HepG2 (cell line): Measurements from ENCODE around the gene CASZ1. TPM values are rescaled to one million over a fixed set of nuclear protein-coding genes. Genes with fewer than 3 reads are reported as not detected.

Experiments
- ASH2L ChIP-seq: fragments of 300-600, 200-600 bp; sonication (generic); IDR thresholded peaks from 2 replicates; pipeline ENCODE4 v1.7.0; 2017; ENCODE audit warnings: low read depth, mild to moderate bottlenecking, moderate library complexity, mixed read lengths, low read length; ENCODE audit not compliant: insufficient read length
- CEBPB ChIP-seq: IDR thresholded peaks from 2 replicates; pipeline ENCODE4 v1.6.1; 2011; ENCODE audit warnings: low read depth, low read length, improper control_type of control experiment, borderline replicate concordance
- GFI1 ChIP-seq: sonication (generic); formaldehyde crosslinking; IDR thresholded peaks from 2 replicates; pipeline ENCODE4 v1.5.0; 2020; ENCODE audit warnings: missing genetic modification reagents, mild to moderate bottlenecking, borderline replicate concordance
- MIER2 ChIP-seq: IDR thresholded peaks from 2 replicates; pipeline ENCODE4 v1.6.1; 2016; ENCODE audit warnings: missing biosample characterization, missing genetic modification reagents
- MYPOP ChIP-seq: sonication (generic); formaldehyde crosslinking; IDR thresholded peaks from 2 replicates; pipeline ENCODE4 v1.8.1; 2023; ENCODE audit warnings: mild to moderate bottlenecking, moderate library complexity, missing genetic modification reagents
- NBN ChIP-seq: fragments of 450-650 bp; conservative IDR thresholded peaks from 2 replicates; pipeline ENCODE4 v1.6.1; 2017
- NR2F1 ChIP-seq, 2 experiments: fragments of 450-650 bp in 1 of 2; formaldehyde crosslinking in 1 of 2; IDR thresholded peaks; 2 replicates each; pipeline versions ENCODE4 v1.5.0 to v1.6.1; 2016 to 2020; ENCODE audit warnings: mild to moderate bottlenecking in 1 of 2, missing compliant biosample characterization in 1 of 2, missing genetic modification reagents in 1 of 2, moderate library complexity in 1 of 2
- NR3C1 ChIP-seq: sonication (generic); formaldehyde crosslinking; IDR thresholded peaks from 2 replicates; pipeline ENCODE4 v1.4.0; 2020; ENCODE audit warnings: missing genetic modification reagents
- PAX8 ChIP-seq: sonication (generic); formaldehyde crosslinking; IDR thresholded peaks from 2 replicates; pipeline ENCODE4 v1.8.0; 2022; ENCODE audit warnings: mild to moderate bottlenecking, missing genetic modification reagents, borderline replicate concordance
- PRDM15 ChIP-seq: sonication (generic); formaldehyde crosslinking; IDR thresholded peaks from 2 replicates; pipeline ENCODE4 v1.4.0; 2020; ENCODE audit warnings: missing genetic modification reagents
- RARA ChIP-seq: IDR thresholded peaks from 2 replicates; pipeline ENCODE4 v1.6.1; 2016; ENCODE audit warnings: missing genetic modification reagents, missing compliant biosample characterization
- RXRA ChIP-seq: sonication (generic); formaldehyde crosslinking; IDR thresholded peaks from 2 replicates; pipeline ENCODE4 v1.5.1; 2020; ENCODE audit warnings: missing genetic modification reagents
- SIN3B ChIP-seq: fragments of 150-350 bp; IDR thresholded peaks from 2 replicates; pipeline ENCODE4 v1.6.1; 2014; ENCODE audit warnings: low read length
- SP2 ChIP-seq: sonication (generic); formaldehyde crosslinking; IDR thresholded peaks from 2 replicates; pipeline ENCODE4 v1.5.1; 2020; ENCODE audit warnings: mild to moderate bottlenecking, missing genetic modification reagents
- ZFP1 ChIP-seq: IDR thresholded peaks from 2 replicates; pipeline ENCODE4 v1.6.1; 2016
- ZNF264 ChIP-seq: sonication (generic); formaldehyde crosslinking; IDR thresholded peaks from 2 replicates; pipeline ENCODE4 v1.4.0; 2020; ENCODE audit warnings: missing genetic modification reagents
- ZNF3 ChIP-seq: IDR thresholded peaks from 2 replicates; pipeline ENCODE4 v1.7.0; 2017; ENCODE audit warnings: inconsistent platforms
- ZNF383 ChIP-seq: sonication (generic); formaldehyde crosslinking; IDR thresholded peaks from 2 replicates; pipeline ENCODE4 v1.4.0; 2020; ENCODE audit warnings: missing genetic modification reagents, mild to moderate bottlenecking, borderline replicate concordance
- ZNF431 ChIP-seq: sonication (generic); formaldehyde crosslinking; IDR thresholded peaks from 2 replicates; pipeline ENCODE4 v1.9.0; 2022; ENCODE audit warnings: missing genetic modification reagents, low read depth, mild to moderate bottlenecking, borderline replicate concordance
- ZNF644 ChIP-seq: IDR thresholded peaks from 2 replicates; pipeline ENCODE4 v1.6.1; 2016; ENCODE audit warnings: low read depth
- ZNF710 ChIP-seq: sonication (generic); formaldehyde crosslinking; IDR thresholded peaks from 2 replicates; pipeline ENCODE4 v1.5.0; 2020; ENCODE audit warnings: mild to moderate bottlenecking, missing genetic modification reagents, borderline replicate concordance
- polyA plus RNA-seq, 8 experiments: library from polyadenylated mRNA; depleted of rRNA in 3 of 8; stranded (reverse) in 7 of 8; unstranded in 1 of 8; fragments of >200 nt; fragmentation: Illumina TruSeq in 4 of 8; extraction: Trizol in 4 of 8; gene quantifications; 2 replicates each; pipeline versions ENCODE4 v1.2.1 to v1.2.3, GENCODE V29; 2011 to 2016; ENCODE audit warnings: low read depth in 4 of 8, missing spikeins in 1 of 8, mixed read lengths in 1 of 8; ENCODE audit not compliant: insufficient read depth in 1 of 8
- total RNA-seq, 5 experiments: library from RNA; depleted of rRNA; stranded (reverse); fragments of >200 nt; fragmentation: Illumina TruSeq; extraction: Trizol; gene quantifications; 2 replicates each; pipeline ENCODE4 v1.2.3, GENCODE V29; 2016; ENCODE audit warnings: low read depth in 1 of 5
- TF ChIP-seq, protein P1 (sequence below): sonication (generic); formaldehyde crosslinking; IDR thresholded peaks from 2 replicates; pipeline ENCODE4 v1.8.0; 2022; ENCODE audit warnings: missing genetic modification reagents, mild to moderate bottlenecking, borderline replicate concordance

CASZ1 gene
- total and polyA plus RNA-seq, 2 of the 13 experiments (the other 11 are each of a cell fraction or from before 2014, with no cell fraction given) = 1.9 to 3.7 TPM

DNA sequence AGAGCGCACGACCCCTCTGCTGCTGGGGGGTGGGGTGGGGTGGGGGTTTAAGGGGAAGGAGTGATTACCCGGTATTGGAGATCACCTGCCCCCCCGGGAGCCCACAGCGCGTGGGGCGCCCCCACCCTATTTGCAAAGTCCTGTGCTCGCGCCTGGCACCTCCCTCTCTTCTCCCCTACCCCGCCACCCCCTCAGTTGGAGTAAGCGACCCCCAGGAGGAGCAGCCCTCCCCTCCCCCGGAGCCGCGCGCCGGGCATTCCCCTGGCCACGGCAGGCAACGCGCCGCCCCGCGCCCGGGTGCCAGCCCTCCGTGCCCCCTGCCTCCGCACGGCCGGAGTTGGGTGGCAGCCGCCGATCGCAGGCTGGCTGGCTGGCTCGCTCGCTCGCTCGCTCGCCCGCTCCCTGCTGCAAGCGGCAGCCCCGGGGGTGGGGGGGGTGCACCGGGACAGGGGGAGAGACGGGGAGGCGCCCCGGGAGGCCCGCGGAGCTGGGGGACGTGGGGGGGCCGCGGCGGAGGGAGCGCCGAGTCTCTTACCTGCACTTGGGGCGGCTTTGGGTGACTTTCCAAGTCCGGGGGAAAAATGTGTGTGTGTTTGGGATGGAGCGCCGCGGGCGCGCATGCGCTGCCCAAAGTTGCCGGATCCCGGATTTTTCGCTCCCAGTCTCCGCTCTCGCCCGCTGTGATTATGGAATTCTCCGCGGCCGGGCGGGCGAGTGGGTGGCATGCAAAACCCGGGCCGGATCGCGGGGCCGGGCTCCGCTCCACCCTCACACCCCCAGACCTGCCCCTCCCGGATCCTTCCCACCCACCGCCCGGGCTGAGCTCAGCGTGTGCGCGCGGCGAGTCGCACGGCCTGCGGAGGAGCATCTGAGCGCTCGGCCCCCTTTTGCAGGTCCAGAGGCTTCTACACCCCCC lies at the start of gene CASZ1 (continued):
- no peak for TF ChIP-seq ZNF710 (CRISPR knock-in tag)
- no peak for TF ChIP-seq RARA (CRISPR knock-in tag)
- no peak for TF ChIP-seq RXRA (CRISPR knock-in tag)
- no peak for TF ChIP-seq NR2F1 (CRISPR knock-in tag; IDR thresholded peaks at IDR 0.05)
- no peak for TF ChIP-seq SIN3B
- TF ChIP-seq ZNF383 (CRISPR knock-in tag) = no peak
- TF ChIP-seq, protein P1, sequence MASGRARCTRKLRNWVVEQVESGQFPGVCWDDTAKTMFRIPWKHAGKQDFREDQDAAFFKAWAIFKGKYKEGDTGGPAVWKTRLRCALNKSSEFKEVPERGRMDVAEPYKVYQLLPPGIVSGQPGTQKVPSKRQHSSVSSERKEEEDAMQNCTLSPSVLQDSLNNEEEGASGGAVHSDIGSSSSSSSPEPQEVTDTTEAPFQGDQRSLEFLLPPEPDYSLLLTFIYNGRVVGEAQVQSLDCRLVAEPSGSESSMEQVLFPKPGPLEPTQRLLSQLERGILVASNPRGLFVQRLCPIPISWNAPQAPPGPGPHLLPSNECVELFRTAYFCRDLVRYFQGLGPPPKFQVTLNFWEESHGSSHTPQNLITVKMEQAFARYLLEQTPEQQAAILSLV (CRISPR knock-in tag) = no peak
- no peak for TF ChIP-seq NBN
- no peak for TF ChIP-seq GFI1 (CRISPR knock-in tag)
- TF ChIP-seq ZNF264 (CRISPR knock-in tag) = no peak
- peak; percentile 100 for TF ChIP-seq PRDM15 (CRISPR knock-in tag)
- no peak for TF ChIP-seq ASH2L
- TF ChIP-seq ZNF3 (CRISPR knock-in tag) = no peak
- no peak for TF ChIP-seq NR3C1 (CRISPR knock-in tag)
- no peak for TF ChIP-seq CEBPB
- TF ChIP-seq PAX8 = no peak
- no peak for TF ChIP-seq ZFP1 (CRISPR knock-in tag)
- TF ChIP-seq SP2 = no peak
- TF ChIP-seq MYPOP = peak; percentile 64; the same call in 1 of the 2 replicates
- no peak for TF ChIP-seq ZNF431 (CRISPR knock-in tag)
- TF ChIP-seq MIER2 = no peak
- TF ChIP-seq ZNF644 (CRISPR knock-in tag) = no peak
